Measurements from ENCODE around the gene FBL.

DNA sequence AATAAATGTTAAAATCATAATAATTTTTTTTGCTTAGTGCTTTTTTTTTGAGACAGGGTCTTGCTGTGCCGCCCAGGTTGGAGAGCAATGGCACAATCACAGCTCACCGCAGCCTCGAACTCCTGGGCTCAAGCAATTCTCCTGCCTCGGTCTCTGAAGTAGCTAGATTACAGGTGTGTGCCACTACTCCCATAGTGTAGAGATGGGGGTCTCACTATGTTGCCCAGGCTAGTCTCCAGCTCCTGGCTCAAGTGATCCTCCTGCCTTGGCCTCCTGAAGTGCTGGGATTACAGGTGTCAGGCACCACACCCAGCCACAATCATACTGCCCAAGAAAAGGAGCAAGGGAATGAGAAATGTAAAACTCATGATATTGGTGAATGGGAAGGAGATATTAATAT, 5.1 kb downstream of the FBL start:
- TF ChIP-seq, protein P1, sequence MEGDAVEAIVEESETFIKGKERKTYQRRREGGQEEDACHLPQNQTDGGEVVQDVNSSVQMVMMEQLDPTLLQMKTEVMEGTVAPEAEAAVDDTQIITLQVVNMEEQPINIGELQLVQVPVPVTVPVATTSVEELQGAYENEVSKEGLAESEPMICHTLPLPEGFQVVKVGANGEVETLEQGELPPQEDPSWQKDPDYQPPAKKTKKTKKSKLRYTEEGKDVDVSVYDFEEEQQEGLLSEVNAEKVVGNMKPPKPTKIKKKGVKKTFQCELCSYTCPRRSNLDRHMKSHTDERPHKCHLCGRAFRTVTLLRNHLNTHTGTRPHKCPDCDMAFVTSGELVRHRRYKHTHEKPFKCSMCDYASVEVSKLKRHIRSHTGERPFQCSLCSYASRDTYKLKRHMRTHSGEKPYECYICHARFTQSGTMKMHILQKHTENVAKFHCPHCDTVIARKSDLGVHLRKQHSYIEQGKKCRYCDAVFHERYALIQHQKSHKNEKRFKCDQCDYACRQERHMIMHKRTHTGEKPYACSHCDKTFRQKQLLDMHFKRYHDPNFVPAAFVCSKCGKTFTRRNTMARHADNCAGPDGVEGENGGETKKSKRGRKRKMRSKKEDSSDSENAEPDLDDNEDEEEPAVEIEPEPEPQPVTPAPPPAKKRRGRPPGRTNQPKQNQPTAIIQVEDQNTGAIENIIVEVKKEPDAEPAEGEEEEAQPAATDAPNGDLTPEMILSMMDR (IDR thresholded peaks at IDR 0.05 in 4 of 5, conservative IDR thresholded peaks at IDR 0.05 in 1 of 5) = no peak
- TF ChIP-seq POLR2A (IDR thresholded peaks at IDR 0.05) = no peak
